Measurements from ENCODE around the gene TNFRSF19.

The TNFRSF19 gene

DNA sequence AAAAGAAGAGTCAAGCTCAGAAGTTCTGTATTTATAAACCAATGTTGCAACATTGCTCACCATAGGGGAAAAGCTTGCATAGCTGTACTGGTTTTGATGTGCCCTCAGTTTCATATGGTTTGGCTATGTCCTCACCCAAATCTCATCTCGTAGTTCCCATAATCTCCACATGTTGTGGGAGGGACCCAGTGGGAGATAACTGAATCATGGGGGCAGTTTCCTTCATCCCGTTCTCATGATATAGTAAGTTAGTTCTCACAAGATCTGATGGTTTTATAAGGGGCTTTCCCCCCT is 73.9 kb downstream of the TNFRSF19 start:
- Histone ChIP-seq H3K18ac (ENCODE audit: low read depth in 1 of 2, low read length in 2 of 2) (no peak overlapping the region), H3K4ac (ENCODE audit: low read depth in 1 of 2, low read length in 2 of 2) (no peak overlapping the region), H4K91ac (ENCODE audit: low read length) (no peak overlapping the region), H2BK120ac (ENCODE audit: low read depth, low read length) (no peak overlapping the region), H3K79me1 (replicated peaks; ENCODE audit: low read length, poor library complexity, severe bottlenecking) (peaks cover 1% of the 10 kb centered on the region), H3K27me3 (ENCODE audit: control insufficient read depth in 1 of 2, insufficient read depth in 1 of 2, low read length in 2 of 2) (no peaks in the 10 kb centered on the region), H3K9ac (ENCODE audit: low read length) (no peak overlapping the region), H3K27ac (ENCODE audit: low read length, poor library complexity, severe bottlenecking) (no peak overlapping the region), H2AK5ac (ENCODE audit: low read length, severe bottlenecking) (no peak overlapping the region), H3K14ac (ENCODE audit: low read length in 2 of 2) (no peak overlapping the region), H2BK12ac (ENCODE audit: low read length in 2 of 2) (no peak overlapping the region), H3K23ac (ENCODE audit: low read length in 2 of 2) (no peak overlapping the region), H3K4me3 (ENCODE audit: insufficient read depth in 1 of 2, low read depth in 1 of 2, low read length in 2 of 2) (no peak overlapping the region), H4K8ac (ENCODE audit: low read length) (no peak overlapping the region), H3K4me2 (ENCODE audit: low read length, poor library complexity, severe bottlenecking) (no peak overlapping the region), H3K9me3 (ENCODE audit: control insufficient read depth, low read length) (no peaks in the 10 kb centered on the region), H3K4me1 (ENCODE audit: control insufficient read depth, insufficient read depth, low read depth, low read length) (no peaks in the 10 kb centered on the region), H2BK15ac (ENCODE audit: low read depth, poor library complexity, severe bottlenecking) (no peak overlapping the region), H2AFZ (ENCODE audit: low read depth, low read length) (no peak overlapping the region), H2BK5ac (ENCODE audit: low read depth, low read length, poor library complexity, severe bottlenecking) (no peak overlapping the region), H3K36me3 (ENCODE audit: control insufficient read depth in 1 of 2, insufficient read depth in 2 of 2, low read depth in 1 of 2, low read length in 2 of 2) (no peaks in the 10 kb centered on the region)
- no peak for DNase-seq
- WGBS = 83% methylated on average over 1 of the region's 2 CpGs

- H4K91ac ChIP-seq (ENCODE audit: low read length) = no peak overlapping the region
- no peak overlapping the region for H2AFZ ChIP-seq (ENCODE audit: low read depth, low read length)
- H3K4me2 ChIP-seq (ENCODE audit: low read length, poor library complexity, severe bottlenecking) = no peak overlapping the region
- no peak overlapping the region for H2BK5ac ChIP-seq (ENCODE audit: low read depth, low read length, poor library complexity, severe bottlenecking)
- no peaks in the 10 kb centered on the region for H3K27me3 ChIP-seq (ENCODE audit: control insufficient read depth in 1 of 2, insufficient read depth in 1 of 2, low read length in 2 of 2)
- no peak overlapping the region for H2BK12ac ChIP-seq (ENCODE audit: low read length in 2 of 2)
- H2BK15ac ChIP-seq (ENCODE audit: low read depth, poor library complexity, severe bottlenecking) = no peak overlapping the region
- no peak overlapping the region for H3K4ac ChIP-seq (ENCODE audit: low read depth in 1 of 2, low read length in 2 of 2)
- H3K79me1 ChIP-seq (replicated peaks; ENCODE audit: low read length, poor library complexity, severe bottlenecking) = peaks cover 1% of the 10 kb centered on the region
- H3K4me1 ChIP-seq (ENCODE audit: control insufficient read depth, insufficient read depth, low read depth, low read length) = no peaks in the 10 kb centered on the region
- no peak overlapping the region for H2BK120ac ChIP-seq (ENCODE audit: low read depth, low read length)
- peak overlapping the region; percentile 9 for H2AK5ac ChIP-seq (ENCODE audit: low read length, severe bottlenecking)
- H3K4me3 ChIP-seq (ENCODE audit: insufficient read depth in 1 of 2, low read depth in 1 of 2, low read length in 2 of 2) = no peak overlapping the region
- no peak overlapping the region for H3K23ac ChIP-seq (ENCODE audit: low read length in 2 of 2)
- H3K18ac ChIP-seq (ENCODE audit: low read depth in 1 of 2, low read length in 2 of 2) = no peak overlapping the region
- no peaks in the 10 kb centered on the region for H3K36me3 ChIP-seq (ENCODE audit: control insufficient read depth in 1 of 2, insufficient read depth in 2 of 2, low read depth in 1 of 2, low read length in 2 of 2)
- no peaks in the 10 kb centered on the region for H3K9me3 ChIP-seq (ENCODE audit: control insufficient read depth, low read length)
- no peak overlapping the region for H3K14ac ChIP-seq (ENCODE audit: low read length in 2 of 2)
- 94% methylated on average over 4 of the region's 5 CpGs for WGBS
- DNase-seq = no peak
- no peak overlapping the region for H3K9ac ChIP-seq (ENCODE audit: low read length)
- H4K8ac ChIP-seq (ENCODE audit: low read length) = no peak overlapping the region
- no peak overlapping the region for H3K27ac ChIP-seq (ENCODE audit: low read length, poor library complexity, severe bottlenecking)
Measured at GRCh38 chr13:23644527-23645138, 74.4 kb downstream of the TNFRSF19 start.

DNA sequence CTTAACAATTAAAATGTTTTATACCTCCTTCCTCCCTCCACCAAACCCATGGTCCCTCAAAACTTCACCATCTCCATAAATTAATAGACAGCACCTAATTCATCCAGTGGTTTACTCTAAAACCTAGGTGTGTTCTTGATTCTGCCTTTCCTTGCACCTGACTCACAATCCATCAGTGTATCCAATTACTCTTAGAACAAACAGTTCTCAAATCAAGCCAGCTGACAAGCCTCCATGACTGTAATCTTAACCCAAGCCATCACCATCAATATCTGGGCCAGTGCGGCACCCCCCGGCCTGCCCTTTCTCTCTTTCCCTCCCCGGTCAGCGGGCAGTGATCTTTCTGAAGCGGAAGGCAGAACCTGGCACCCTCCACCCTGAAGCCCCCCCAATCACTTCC is 75.6 kb downstream of the TNFRSF19 start:
- Histone ChIP-seq H4K8ac (ENCODE audit: low read length) (no peak overlapping the region), H2BK120ac (ENCODE audit: low read depth, low read length) (no peak overlapping the region), H3K14ac (ENCODE audit: low read length in 2 of 2) (no peak overlapping the region), H3K79me1 (replicated peaks; ENCODE audit: low read length, poor library complexity, severe bottlenecking) (peaks cover 1% of the 10 kb centered on the region), H3K4me2 (ENCODE audit: low read length, poor library complexity, severe bottlenecking) (no peak overlapping the region), H3K4me3 (ENCODE audit: insufficient read depth in 1 of 2, low read depth in 1 of 2, low read length in 2 of 2) (no peak overlapping the region), H3K4me1 (ENCODE audit: control insufficient read depth, insufficient read depth, low read depth, low read length) (no peaks in the 10 kb centered on the region), H2AK5ac (ENCODE audit: low read length, severe bottlenecking) (no peak overlapping the region), H2BK12ac (ENCODE audit: low read length in 2 of 2) (no peak overlapping the region), H3K27ac (ENCODE audit: low read length, poor library complexity, severe bottlenecking) (no peak overlapping the region), H3K9me3 (ENCODE audit: control insufficient read depth, low read length) (no peaks in the 10 kb centered on the region), H2BK15ac (ENCODE audit: low read depth, poor library complexity, severe bottlenecking) (no peak overlapping the region), H2BK5ac (ENCODE audit: low read depth, low read length, poor library complexity, severe bottlenecking) (no peak overlapping the region), H3K27me3 (ENCODE audit: control insufficient read depth in 1 of 2, insufficient read depth in 1 of 2, low read length in 2 of 2) (no peaks in the 10 kb centered on the region), H4K91ac (ENCODE audit: low read length) (no peak overlapping the region), H3K36me3 (ENCODE audit: control insufficient read depth in 1 of 2, insufficient read depth in 2 of 2, low read depth in 1 of 2, low read length in 2 of 2) (no peaks in the 10 kb centered on the region), H3K23ac (ENCODE audit: low read length in 2 of 2) (no peak overlapping the region), H3K18ac (ENCODE audit: low read depth in 1 of 2, low read length in 2 of 2) (no peak overlapping the region), H3K4ac (ENCODE audit: low read depth in 1 of 2, low read length in 2 of 2) (no peak overlapping the region), H2AFZ (ENCODE audit: low read depth, low read length) (no peak overlapping the region), H3K9ac (ENCODE audit: low read length) (no peak overlapping the region)
- WGBS = 89% methylated on average over 4 of the region's 5 CpGs
- no peak for DNase-seq

DNA sequence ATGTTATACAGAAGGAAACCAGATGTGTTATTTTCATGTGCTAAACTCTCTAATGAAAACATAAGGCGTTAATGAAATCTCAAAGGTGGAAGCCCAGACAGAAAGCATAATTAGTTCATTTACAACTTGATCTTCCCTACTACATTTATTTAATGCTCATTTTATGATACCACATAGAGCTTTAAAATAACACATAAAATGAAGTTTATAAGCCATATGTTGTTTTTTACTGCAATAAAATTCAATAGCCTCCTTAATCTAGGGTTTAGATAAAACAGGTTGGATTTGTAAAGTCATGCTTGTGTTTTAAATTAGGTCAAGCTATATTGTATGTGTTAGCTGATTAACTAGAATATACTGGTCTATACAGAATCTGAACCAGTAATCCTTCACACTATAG is 81.2 kb downstream of the TNFRSF19 start:
- Histone ChIP-seq H3K4me3 (ENCODE audit: insufficient read depth in 1 of 2, low read depth in 1 of 2, low read length in 2 of 2) (no peak overlapping the region), H3K9ac (ENCODE audit: low read length) (no peak overlapping the region), H3K27ac (ENCODE audit: low read length, poor library complexity, severe bottlenecking) (no peak overlapping the region), H4K8ac (ENCODE audit: low read length) (no peak overlapping the region), H2BK5ac (ENCODE audit: low read depth, low read length, poor library complexity, severe bottlenecking) (no peak overlapping the region), H2AK5ac (ENCODE audit: low read length, severe bottlenecking) (no peak overlapping the region), H3K9me3 (ENCODE audit: control insufficient read depth, low read length) (no peaks in the 10 kb centered on the region), H4K91ac (ENCODE audit: low read length) (no peak overlapping the region), H3K4me1 (ENCODE audit: control insufficient read depth, insufficient read depth, low read depth, low read length) (peaks cover 8% of the 10 kb centered on the region), H3K14ac (ENCODE audit: low read length in 2 of 2) (no peak overlapping the region), H2BK120ac (ENCODE audit: low read depth, low read length) (no peak overlapping the region), H3K4ac (ENCODE audit: low read depth in 1 of 2, low read length in 2 of 2) (no peak overlapping the region), H2AFZ (ENCODE audit: low read depth, low read length) (no peak overlapping the region), H3K79me1 (replicated peaks; ENCODE audit: low read length, poor library complexity, severe bottlenecking) (no peaks in the 10 kb centered on the region), H3K27me3 (ENCODE audit: control insufficient read depth in 1 of 2, insufficient read depth in 1 of 2, low read length in 2 of 2) (no peaks in the 10 kb centered on the region), H2BK12ac (ENCODE audit: low read length in 2 of 2) (no peak overlapping the region), H2BK15ac (ENCODE audit: low read depth, poor library complexity, severe bottlenecking) (no peak overlapping the region), H3K18ac (ENCODE audit: low read depth in 1 of 2, low read length in 2 of 2) (no peak overlapping the region), H3K4me2 (ENCODE audit: low read length, poor library complexity, severe bottlenecking) (no peak overlapping the region), H3K36me3 (ENCODE audit: control insufficient read depth in 1 of 2, insufficient read depth in 2 of 2, low read depth in 1 of 2, low read length in 2 of 2) (no peaks in the 10 kb centered on the region), H3K23ac (ENCODE audit: low read length in 2 of 2) (no peak overlapping the region)
- no peak for DNase-seq
- 70% methylated on average over 1 of the region's 1 CpG for WGBS

All from mesenchymal stem cell (in vitro differentiated cells and primary cell).